A673 (cell line): Measurements from ENCODE around the gene DEDD.

Experiments
- EZH2 ChIP-seq: fragments of 200-600 bp; sonication (generic); IDR thresholded peaks from 2 replicates; pipeline ENCODE4 v1.6.1; 2017; ENCODE audit warnings: borderline replicate concordance, low read depth, mild to moderate bottlenecking, mixed read lengths, antibody characterized with exemption, low read length; ENCODE audit not compliant: poor library complexity, severe bottlenecking
- TF ChIP-seq, protein P1 (sequence below): fragments of 300-800, 200-600 bp; sonication (generic); conservative IDR thresholded peaks from 2 replicates; pipeline ENCODE4 v1.5.1; 2017; ENCODE audit warnings: low read depth, mild to moderate bottlenecking, antibody characterized with exemption, low read length, moderate library complexity, mixed read lengths

DNA sequence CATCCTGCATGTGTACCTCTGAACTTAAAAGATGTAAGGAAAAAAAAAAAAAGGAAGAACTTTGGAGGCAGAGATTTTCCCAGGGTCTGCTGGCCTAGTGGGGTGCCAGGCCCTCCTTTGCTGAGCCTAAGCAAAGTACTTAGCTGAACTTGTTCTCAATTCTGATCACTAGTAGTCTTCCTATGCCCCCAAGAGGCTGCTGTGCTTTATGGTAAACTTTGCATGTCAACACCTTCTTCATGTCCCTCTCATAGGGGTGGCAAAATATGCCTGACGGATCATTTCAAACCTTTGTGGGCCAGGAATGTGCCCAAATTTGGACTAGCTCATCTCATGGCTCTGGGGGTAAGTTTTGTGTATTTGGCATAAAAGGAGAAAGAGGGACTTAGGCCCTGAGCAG lies 25.4 kb upstream of the DEDD start:
- TF ChIP-seq, protein P1, sequence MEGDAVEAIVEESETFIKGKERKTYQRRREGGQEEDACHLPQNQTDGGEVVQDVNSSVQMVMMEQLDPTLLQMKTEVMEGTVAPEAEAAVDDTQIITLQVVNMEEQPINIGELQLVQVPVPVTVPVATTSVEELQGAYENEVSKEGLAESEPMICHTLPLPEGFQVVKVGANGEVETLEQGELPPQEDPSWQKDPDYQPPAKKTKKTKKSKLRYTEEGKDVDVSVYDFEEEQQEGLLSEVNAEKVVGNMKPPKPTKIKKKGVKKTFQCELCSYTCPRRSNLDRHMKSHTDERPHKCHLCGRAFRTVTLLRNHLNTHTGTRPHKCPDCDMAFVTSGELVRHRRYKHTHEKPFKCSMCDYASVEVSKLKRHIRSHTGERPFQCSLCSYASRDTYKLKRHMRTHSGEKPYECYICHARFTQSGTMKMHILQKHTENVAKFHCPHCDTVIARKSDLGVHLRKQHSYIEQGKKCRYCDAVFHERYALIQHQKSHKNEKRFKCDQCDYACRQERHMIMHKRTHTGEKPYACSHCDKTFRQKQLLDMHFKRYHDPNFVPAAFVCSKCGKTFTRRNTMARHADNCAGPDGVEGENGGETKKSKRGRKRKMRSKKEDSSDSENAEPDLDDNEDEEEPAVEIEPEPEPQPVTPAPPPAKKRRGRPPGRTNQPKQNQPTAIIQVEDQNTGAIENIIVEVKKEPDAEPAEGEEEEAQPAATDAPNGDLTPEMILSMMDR = no peak
- TF ChIP-seq EZH2 = no peak
